Calu3 (cell line): ENCODE data around the gene ELFN1. TPM values are rescaled to one million over a fixed set of nuclear protein-coding genes. Genes with fewer than 3 reads are reported as not detected.

Experiments used
- BruUV-seq: library from RNA; stranded (reverse); fragments of 400-500 nt; replicated peaks from 2 replicates; lab custom pipeline; 2021; lab: Mats Ljungman, UMichigan
- CTCF ChIA-PET: fragments of 300-600 bp; sonication (Branson Sonifier 250); formaldehyde crosslinking; loops from one replicate; lab custom pipeline; 2022; ENCODE audit warnings: antibody characterized with exemption; lab: Charles Lee
- DNase-seq: peaks from one replicate; pipeline ENCODE4 v3.0.0; 2022
- H3K27ac Mint-ChIP-seq: one replicate; pipeline ENCODE4 v1.8.0; 2022; ENCODE audit warnings: mixed read lengths; ENCODE audit not compliant: unreplicated experiment
- H3K27me3 Mint-ChIP-seq: one replicate; pipeline ENCODE4 v1.8.0; 2022; ENCODE audit warnings: mixed read lengths; ENCODE audit not compliant: unreplicated experiment
- H3K36me3 Mint-ChIP-seq: one replicate; pipeline ENCODE4 v1.8.0; 2022; ENCODE audit warnings: mild to moderate bottlenecking, moderate library complexity, mixed read lengths; ENCODE audit not compliant: insufficient read depth, unreplicated experiment
- H3K4me1 Mint-ChIP-seq: one replicate; pipeline ENCODE4 v1.8.0; 2022; ENCODE audit warnings: mild to moderate bottlenecking, low read depth, mixed read lengths; ENCODE audit not compliant: unreplicated experiment
- H3K4me3 Mint-ChIP-seq: one replicate; pipeline ENCODE4 v1.8.0; 2022; ENCODE audit warnings: mild to moderate bottlenecking, low read depth, moderate library complexity, mixed read lengths; ENCODE audit not compliant: unreplicated experiment
- H3K9me3 Mint-ChIP-seq: one replicate; pipeline ENCODE4 v1.8.0; 2022; ENCODE audit warnings: low read depth, mixed read lengths; ENCODE audit not compliant: unreplicated experiment
- intact Hi-C: fragments of 100-400 bp; cut with micrococcal nuclease; formaldehyde crosslinking; loops from one replicate; pipeline ENCODE4 v1.10.0; 2022; ENCODE audit not compliant: unreplicated experiment
- total RNA-seq: library from RNA; stranded (reverse); gene quantifications from 2 replicates; pipeline ENCODE4 v1.2.3, GENCODE V29; 2022
- TF ChIP-seq, protein P1 (sequence below): fragments of 200-600 bp; IDR thresholded peaks from one replicate; pipeline ENCODE4 v1.8.0; 2022; ENCODE audit warnings: antibody characterized with exemption; ENCODE audit not compliant: unreplicated experiment

Gene ELFN1
- total RNA-seq, 1 experiment from 2014 or later: not detected

DNA sequence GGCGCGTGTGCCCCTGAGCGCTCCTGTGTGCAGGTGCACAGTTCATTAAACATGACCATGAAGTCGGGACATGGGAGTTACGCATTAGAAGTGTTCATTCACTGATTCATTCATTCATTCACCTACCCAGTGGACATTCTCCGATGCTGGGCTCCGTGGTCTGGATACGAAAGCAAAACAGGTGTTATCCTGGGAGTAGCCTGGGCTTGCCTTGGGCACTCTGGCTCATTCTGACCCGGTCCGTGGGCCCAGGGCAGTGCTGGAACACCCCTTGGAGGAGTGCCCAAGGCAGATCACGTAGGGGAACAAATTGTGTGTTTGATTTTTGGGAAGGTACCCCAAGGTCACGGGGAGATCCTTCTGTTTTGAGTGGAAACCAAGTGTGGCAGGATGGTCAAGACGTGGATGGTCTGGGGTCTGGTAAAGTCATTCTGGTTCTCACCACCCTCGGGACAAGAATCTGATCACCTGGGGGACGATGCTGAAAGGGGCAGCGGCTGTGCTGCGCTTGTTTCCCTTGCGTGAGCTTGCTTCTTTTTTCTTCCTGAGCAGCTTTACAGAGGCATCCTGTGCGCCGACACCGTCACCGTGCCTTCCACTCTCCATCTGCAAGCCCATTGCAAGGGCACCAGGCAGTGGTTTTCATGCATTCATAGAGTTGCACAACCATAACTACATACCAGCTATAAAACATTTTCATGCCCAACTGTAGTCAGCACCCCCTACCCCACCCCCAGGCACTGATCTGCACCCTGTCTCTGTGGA is 10.1 kb downstream of the ELFN1 start:
- no peak for DNase-seq
- H3K9me3 Mint-ChIP-seq: peaks cover 16% of the 10 kb centered on the region
- H3K36me3 Mint-ChIP-seq: no peaks in the 10 kb centered on the region
- BruUV-seq: no TSS peak
- H3K4me1 Mint-ChIP-seq: no peaks in the 10 kb centered on the region
- peaks cover 85% of the 10 kb centered on the region for H3K27me3 Mint-ChIP-seq
- TF ChIP-seq, protein P1, sequence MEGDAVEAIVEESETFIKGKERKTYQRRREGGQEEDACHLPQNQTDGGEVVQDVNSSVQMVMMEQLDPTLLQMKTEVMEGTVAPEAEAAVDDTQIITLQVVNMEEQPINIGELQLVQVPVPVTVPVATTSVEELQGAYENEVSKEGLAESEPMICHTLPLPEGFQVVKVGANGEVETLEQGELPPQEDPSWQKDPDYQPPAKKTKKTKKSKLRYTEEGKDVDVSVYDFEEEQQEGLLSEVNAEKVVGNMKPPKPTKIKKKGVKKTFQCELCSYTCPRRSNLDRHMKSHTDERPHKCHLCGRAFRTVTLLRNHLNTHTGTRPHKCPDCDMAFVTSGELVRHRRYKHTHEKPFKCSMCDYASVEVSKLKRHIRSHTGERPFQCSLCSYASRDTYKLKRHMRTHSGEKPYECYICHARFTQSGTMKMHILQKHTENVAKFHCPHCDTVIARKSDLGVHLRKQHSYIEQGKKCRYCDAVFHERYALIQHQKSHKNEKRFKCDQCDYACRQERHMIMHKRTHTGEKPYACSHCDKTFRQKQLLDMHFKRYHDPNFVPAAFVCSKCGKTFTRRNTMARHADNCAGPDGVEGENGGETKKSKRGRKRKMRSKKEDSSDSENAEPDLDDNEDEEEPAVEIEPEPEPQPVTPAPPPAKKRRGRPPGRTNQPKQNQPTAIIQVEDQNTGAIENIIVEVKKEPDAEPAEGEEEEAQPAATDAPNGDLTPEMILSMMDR: no peak
- intact Hi-C loops: no loop called here
- H3K27ac Mint-ChIP-seq: no peak overlapping the region
- H3K4me3 Mint-ChIP-seq: no peak overlapping the region
- CTCF ChIA-PET: no interaction called here

GRCh38 chr7:1681581-1681980 is 11.5 kb downstream of the ELFN1 start:
- intact Hi-C loops: no loop called here
- H3K9me3 Mint-ChIP-seq: peaks cover 19% of the 10 kb centered on the region
- TF ChIP-seq, protein P1: no peak
- DNase-seq: no peak
- no peaks in the 10 kb centered on the region for H3K36me3 Mint-ChIP-seq
- H3K27ac Mint-ChIP-seq: no peak overlapping the region
- BruUV-seq: no TSS peak
- H3K27me3 Mint-ChIP-seq: peaks cover 78% of the 10 kb centered on the region
- no peaks in the 10 kb centered on the region for H3K4me1 Mint-ChIP-seq
- H3K4me3 Mint-ChIP-seq: no peak overlapping the region
- CTCF ChIA-PET: no interaction called here

DNA sequence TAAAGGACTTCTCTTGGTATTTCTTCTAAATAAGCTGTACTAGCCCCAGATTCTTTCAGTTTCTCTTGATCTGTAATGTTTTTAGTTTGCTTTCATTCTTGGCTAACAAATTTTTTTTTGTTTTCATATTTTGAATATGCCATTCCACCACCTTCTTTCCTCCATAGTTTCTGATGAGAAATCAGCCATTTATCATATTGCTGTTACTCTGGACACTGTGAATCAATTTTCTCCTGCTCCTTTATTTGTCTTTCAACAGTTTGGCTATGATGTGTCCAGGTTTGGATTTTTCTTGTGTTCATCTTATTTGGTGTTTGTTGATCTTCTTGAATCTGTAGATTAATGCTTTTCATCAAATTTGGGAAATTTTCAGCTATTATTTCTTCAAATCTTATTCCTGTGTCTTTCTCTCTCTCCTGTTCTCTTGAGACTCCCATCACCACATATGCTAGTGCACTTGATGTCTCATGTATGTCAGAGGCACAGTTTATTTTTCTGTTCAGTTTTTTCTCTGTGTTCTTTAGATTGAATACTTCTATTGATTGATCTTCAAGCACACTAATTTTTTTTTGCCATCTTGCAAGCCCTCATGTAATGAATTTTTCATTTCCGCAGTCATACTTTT is 15.0 kb downstream of the ELFN1 start:
- no TSS peak for BruUV-seq
- TF ChIP-seq, protein P1: no peak
- intact Hi-C loops: no loop called here
- CTCF ChIA-PET: no interaction called here
- DNase-seq: no peak
- Mint-ChIP-seq H3K36me3 (no peaks in the 10 kb centered on the region), H3K4me3 (no peak overlapping the region), H3K27me3 (peaks cover 67% of the 10 kb centered on the region), H3K9me3 (peaks cover 21% of the 10 kb centered on the region), H3K4me1 (no peaks in the 10 kb centered on the region), H3K27ac (no peak overlapping the region)

DNA sequence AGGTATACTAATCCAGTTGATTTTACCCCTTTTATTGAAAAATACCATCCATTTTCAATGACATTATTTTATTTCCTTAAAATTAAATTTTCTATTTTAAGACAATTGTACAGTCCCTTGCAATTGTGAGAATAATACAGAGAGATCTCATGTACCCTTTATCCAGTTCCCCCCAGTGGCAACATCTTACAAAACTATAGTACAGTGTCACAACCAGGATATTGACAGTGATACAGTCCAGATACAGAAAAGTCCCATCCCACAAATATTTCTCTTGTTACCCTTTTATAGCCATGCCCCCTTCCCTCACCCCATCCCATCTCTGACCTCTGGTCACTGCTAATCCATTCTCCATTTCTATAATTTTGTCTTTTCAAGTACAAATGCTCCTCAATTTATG is 18.5 kb downstream of the ELFN1 start:
- Mint-ChIP-seq H3K27me3 (peaks cover 74% of the 10 kb centered on the region), H3K27ac (no peak overlapping the region), H3K4me1 (no peaks in the 10 kb centered on the region), H3K4me3 (no peak overlapping the region), H3K36me3 (no peaks in the 10 kb centered on the region), H3K9me3 (peaks cover 13% of the 10 kb centered on the region)
- intact Hi-C loops: no loop called here
- no peak for DNase-seq
- CTCF ChIA-PET: no interaction called here
- BruUV-seq: no TSS peak
- TF ChIP-seq, protein P1: no peak
